ENCODE data around the gene CACNA2D4. TPM values are rescaled to one million over a fixed set of nuclear protein-coding genes. Genes with fewer than 3 reads are reported as not detected.

Gene CACNA2D4
- total and polyA plus RNA-seq, 2 donors (not counting 3 experiments of a cell fraction or from before 2014, with no cell fraction given), result 0.58 to 0.73 TPM

GRCh38 chr12:1841586-1842182 is 76.8 kb downstream of the CACNA2D4 start:
- dilution Hi-C loops (cut with MboI; ENCODE audit: extremely low pct_ligation_motif_present, low sequenced_read_pairs), result no loop called here
- H3K4me3 ChIP-seq (replicated peaks in 1 of 3; ENCODE audit: insufficient read depth in 1 of 3, low read depth in 1 of 3, low read length in 3 of 3), result no peak overlapping the region
- H3K9me1 ChIP-seq (replicated peaks; ENCODE audit: control insufficient read depth, extremely low read depth, insufficient read depth, low read length), result no peaks in the 10 kb centered on the region
- no TSS peak for BruUV-seq (replicated peaks)
- no peaks in the 10 kb centered on the region for H4K20me1 ChIP-seq (replicated peaks; ENCODE audit: control insufficient read depth, extremely low read depth, insufficient read depth, low read length)
- TF ChIP-seq CTCF (IDR thresholded peaks at IDR 0.05; ENCODE audit: extremely low read depth in 1 of 2, insufficient read depth in 1 of 2, low read depth in 1 of 2, low read length in 2 of 2) (no peak), POLR2AphosphoS5 (IDR thresholded peaks at IDR 0.05; ENCODE audit: insufficient read depth, low read depth, low read length) (no peak), FOS (IDR thresholded peaks at IDR 0.05; ENCODE audit: borderline replicate concordance, insufficient read depth, low read length) (no peak), MAX (IDR thresholded peaks at IDR 0.05; ENCODE audit: insufficient read depth, insufficient read length) (no peak), GATA2 (IDR thresholded peaks at IDR 0.05; ENCODE audit: insufficient read depth, insufficient read length, low read depth, low read length) (no peak), JUN (IDR thresholded peaks at IDR 0.05; ENCODE audit: borderline replicate concordance, insufficient read depth, insufficient read length, low read depth) (no peak), MYC (IDR thresholded peaks at IDR 0.05; ENCODE audit: low read depth, low read length) (no peak), POLR2A (IDR thresholded peaks at IDR 0.05; ENCODE audit: low read depth, low read length) (no peak), EZH2 (IDR thresholded peaks at IDR 0.05; ENCODE audit: borderline replicate concordance, low read depth, low read length, severe bottlenecking) (no peak)
- DNase-seq (ENCODE audit: low read depth, low spot score), result no peak
- H3K9me3 ChIP-seq (replicated peaks; ENCODE audit: control insufficient read depth, insufficient read depth, low read length), result no peaks in the 10 kb centered on the region
- ChIA-PET POLR2A (no interaction called here), CTCF (no interaction called here)
- no peak for FAIRE-seq
- no peaks in the 10 kb centered on the region for H3K4me1 ChIP-seq (ENCODE audit: control insufficient read depth, extremely low read depth, insufficient read depth, low read length)
- no peaks in the 10 kb centered on the region for H3K27me3 ChIP-seq (ENCODE audit: control insufficient read depth in 2 of 2, insufficient read depth in 2 of 2, low read length in 2 of 2)
- H3K36me3 ChIP-seq (ENCODE audit: control insufficient read depth in 2 of 2, extremely low read depth in 1 of 2, insufficient read depth in 2 of 2, low read length in 2 of 2), result no peaks in the 10 kb centered on the region
- H3K9ac ChIP-seq (replicated peaks; ENCODE audit: extremely low read depth, insufficient read depth, low read length), result no peak overlapping the region
- no peaks in the 10 kb centered on the region for H3K79me2 ChIP-seq (ENCODE audit: control insufficient read depth, insufficient read depth, low read length)
- no peak overlapping the region for H3K27ac ChIP-seq (ENCODE audit: insufficient read depth, low read depth, low read length)
- no peak overlapping the region for H2AFZ ChIP-seq (ENCODE audit: low read depth, low read length)
- no peak overlapping the region for H3K4me2 ChIP-seq (ENCODE audit: insufficient read depth, low read length)
- intact Hi-C loops (cut with micrococcal nuclease), result no loop called here

Measured in endothelial cell of umbilical vein (primary cell).